ENCODE results near the gene MTX1. TPM values are rescaled to one million over a fixed set of nuclear protein-coding genes. Genes with fewer than 3 reads are reported as not detected.
"Not testable (repeated sequence)": the region's sequence is repeated elsewhere in the genome, so short reads cannot be mapped to it uniquely, and the experiment has no call there.

The MTX1 gene
- polyA plus RNA-seq, 1 donor: 40.7 TPM

GRCh38 chr1:155206891-155207805, 1.3 kb upstream of the MTX1 start:
- DNase-seq: peak; percentile 80

- DNase-seq: no peak
These were observed 522 bp upstream of the MTX1 start, which contains the start of gene THBS3 for GRCh38 chr1:155207806-155208540. THBS3 (minus strand) TSS chr1:155207897; CDS start chr1:155207876, 21 bp downstream.

GRCh38 chr1:155209312-155209721, 822 bp downstream of the MTX1 start:
- no peak for DNase-seq

- DNase-seq: no peak
These were observed 2.0 kb downstream of the MTX1 start for GRCh38 chr1:155210314-155211104.

GRCh38 chr1:155211381-155212050, 3.0 kb downstream of the MTX1 start:
- not testable (repeated sequence) for DNase-seq

GRCh38 chr1:155212051-155212440, 3.6 kb downstream of the MTX1 start:
- DNase-seq: not testable (repeated sequence)

GRCh38 chr1:155214702-155215101, 6.2 kb downstream of the MTX1 start:
- not testable (repeated sequence) for DNase-seq

- DNase-seq: peak; percentile 79
These were observed 10.5 kb downstream of the MTX1 start for GRCh38 chr1:155218854-155219591.

GRCh38 chr1:155219592-155220031, 11.1 kb downstream of the MTX1 start:
- no peak for DNase-seq

GRCh38 chr1:155220211-155220965, 11.9 kb downstream of the MTX1 start:
- DNase-seq: not testable (repeated sequence)

GRCh38 chr1:155223047-155223446, 14.6 kb downstream of the MTX1 start:
- DNase-seq: no peak

GRCh38 chr1:155225404-155225759, 16.9 kb downstream of the MTX1 start:
- not testable (repeated sequence) for DNase-seq

- peak; percentile 85 for DNase-seq
These were observed 17.9 kb downstream of the MTX1 start for GRCh38 chr1:155226188-155226909.

GRCh38 chr1:155226910-155227260, 18.4 kb downstream of the MTX1 start:
- no peak for DNase-seq

- DNase-seq: peak; percentile 100
These were observed 19.0 kb downstream of the MTX1 start for GRCh38 chr1:155227261-155228095.

GRCh38 chr1:155228096-155228427, 19.6 kb downstream of the MTX1 start:
- no peak for DNase-seq

GRCh38 chr1:155231302-155231701, 22.8 kb downstream of the MTX1 start:
- not testable (repeated sequence) for DNase-seq

All from left kidney (tissue), 2 donors.